ENCODE measurements around the gene COL15A1.

COL15A1 gene

GRCh38 chr9:99050292-99050911 is 106.7 kb downstream of the COL15A1 start:
- Histone ChIP-seq H3K9me3 (ENCODE audit: control insufficient read depth, insufficient read depth, low read length) (no peaks in the 10 kb centered on the region), H3K4me3 (ENCODE audit: low read depth, low read length) (no peak overlapping the region), H3K27ac (ENCODE audit: low read depth, low read length) (no peak overlapping the region), H3K9ac (ENCODE audit: low read depth, low read length) (no peak overlapping the region), H3K27me3 (ENCODE audit: control insufficient read depth, insufficient read depth, low read length) (no peaks in the 10 kb centered on the region), H3K4me1 (ENCODE audit: control insufficient read depth, insufficient read depth, low read length) (no peaks in the 10 kb centered on the region; the same call in 1 of the 2 replicates), H3K36me3 (ENCODE audit: control insufficient read depth, insufficient read depth, low read length) (no peaks in the 10 kb centered on the region)

- Histone ChIP-seq H3K9ac (ENCODE audit: low read depth, low read length) (no peak overlapping the region), H3K27ac (ENCODE audit: low read depth, low read length) (no peak overlapping the region), H3K4me1 (ENCODE audit: control insufficient read depth, insufficient read depth, low read length) (no peaks in the 10 kb centered on the region; the same call in 1 of the 2 replicates), H3K4me3 (ENCODE audit: low read depth, low read length) (no peak overlapping the region), H3K36me3 (ENCODE audit: control insufficient read depth, insufficient read depth, low read length) (no peaks in the 10 kb centered on the region), H3K27me3 (ENCODE audit: control insufficient read depth, insufficient read depth, low read length) (no peaks in the 10 kb centered on the region), H3K9me3 (ENCODE audit: control insufficient read depth, insufficient read depth, low read length) (no peaks in the 10 kb centered on the region)
Measured at GRCh38 chr9:99050924-99051323, 107.2 kb downstream of the COL15A1 start.

GRCh38 chr9:99051406-99051805 is 107.7 kb downstream of the COL15A1 start:
- no peak overlapping the region for H3K9ac ChIP-seq (ENCODE audit: low read depth, low read length)
- no peak overlapping the region for H3K27ac ChIP-seq (ENCODE audit: low read depth, low read length)
- H3K4me3 ChIP-seq (ENCODE audit: low read depth, low read length), result no peak overlapping the region
- no peaks in the 10 kb centered on the region for H3K27me3 ChIP-seq (ENCODE audit: control insufficient read depth, insufficient read depth, low read length)
- no peaks in the 10 kb centered on the region for H3K36me3 ChIP-seq (ENCODE audit: control insufficient read depth, insufficient read depth, low read length)
- no peaks in the 10 kb centered on the region for H3K9me3 ChIP-seq (ENCODE audit: control insufficient read depth, insufficient read depth, low read length)
- no peaks in the 10 kb centered on the region; the same call in 1 of the 2 replicates for H3K4me1 ChIP-seq (ENCODE audit: control insufficient read depth, insufficient read depth, low read length)

GRCh38 chr9:99051851-99052250 is 108.1 kb downstream of the COL15A1 start:
- H3K4me1 ChIP-seq (ENCODE audit: control insufficient read depth, insufficient read depth, low read length), result no peaks in the 10 kb centered on the region; the same call in 1 of the 2 replicates

GRCh38 chr9:99052815-99053715 is 109.4 kb downstream of the COL15A1 start:
- Histone ChIP-seq H3K27me3 (ENCODE audit: control insufficient read depth, insufficient read depth, low read length) (no peaks in the 10 kb centered on the region), H3K4me3 (ENCODE audit: low read depth, low read length) (no peak overlapping the region), H3K36me3 (ENCODE audit: control insufficient read depth, insufficient read depth, low read length) (no peaks in the 10 kb centered on the region), H3K9me3 (ENCODE audit: control insufficient read depth, insufficient read depth, low read length) (no peaks in the 10 kb centered on the region), H3K4me1 (ENCODE audit: control insufficient read depth, insufficient read depth, low read length) (no peaks in the 10 kb centered on the region; the same call in 1 of the 2 replicates), H3K27ac (ENCODE audit: low read depth, low read length) (no peak overlapping the region), H3K9ac (ENCODE audit: low read depth, low read length) (no peak overlapping the region)

More at GRCh38 chr9:99051851-99052250, 108.1 kb downstream of the COL15A1 start:
- Histone ChIP-seq H3K27me3 (ENCODE audit: control insufficient read depth, insufficient read depth, low read length) (no peaks in the 10 kb centered on the region), H3K4me3 (ENCODE audit: low read depth, low read length) (no peak overlapping the region), H3K9ac (ENCODE audit: low read depth, low read length) (no peak overlapping the region), H3K36me3 (ENCODE audit: control insufficient read depth, insufficient read depth, low read length) (no peaks in the 10 kb centered on the region), H3K27ac (ENCODE audit: low read depth, low read length) (no peak overlapping the region), H3K9me3 (ENCODE audit: control insufficient read depth, insufficient read depth, low read length) (no peaks in the 10 kb centered on the region)

GRCh38 chr9:99054581-99054980 is 110.9 kb downstream of the COL15A1 start:
- Histone ChIP-seq H3K9ac (ENCODE audit: low read depth, low read length) (no peak overlapping the region), H3K27ac (ENCODE audit: low read depth, low read length) (no peak overlapping the region), H3K4me1 (ENCODE audit: control insufficient read depth, insufficient read depth, low read length) (no peaks in the 10 kb centered on the region; the same call in 1 of the 2 replicates), H3K4me3 (ENCODE audit: low read depth, low read length) (no peak overlapping the region), H3K36me3 (ENCODE audit: control insufficient read depth, insufficient read depth, low read length) (no peaks in the 10 kb centered on the region), H3K27me3 (ENCODE audit: control insufficient read depth, insufficient read depth, low read length) (no peaks in the 10 kb centered on the region), H3K9me3 (ENCODE audit: control insufficient read depth, insufficient read depth, low read length) (no peaks in the 10 kb centered on the region)

- Histone ChIP-seq H3K9me3 (ENCODE audit: control insufficient read depth, insufficient read depth, low read length) (no peaks in the 10 kb centered on the region), H3K4me3 (ENCODE audit: low read depth, low read length) (no peak overlapping the region), H3K27ac (ENCODE audit: low read depth, low read length) (no peak overlapping the region), H3K27me3 (ENCODE audit: control insufficient read depth, insufficient read depth, low read length) (no peaks in the 10 kb centered on the region), H3K4me1 (ENCODE audit: control insufficient read depth, insufficient read depth, low read length) (no peaks in the 10 kb centered on the region), H3K36me3 (ENCODE audit: control insufficient read depth, insufficient read depth, low read length) (no peaks in the 10 kb centered on the region), H3K9ac (ENCODE audit: low read depth, low read length) (no peak overlapping the region)
Measured at GRCh38 chr9:99055384-99055783, 111.7 kb downstream of the COL15A1 start.

- H3K9me3 ChIP-seq (ENCODE audit: control insufficient read depth, insufficient read depth, low read length), result no peaks in the 10 kb centered on the region
- H3K36me3 ChIP-seq (ENCODE audit: control insufficient read depth, insufficient read depth, low read length), result no peaks in the 10 kb centered on the region
- H3K4me3 ChIP-seq (ENCODE audit: low read depth, low read length), result no peak overlapping the region
- H3K4me1 ChIP-seq (ENCODE audit: control insufficient read depth, insufficient read depth, low read length), result no peaks in the 10 kb centered on the region
- H3K27ac ChIP-seq (ENCODE audit: low read depth, low read length), result no peak overlapping the region
- H3K9ac ChIP-seq (ENCODE audit: low read depth, low read length), result no peak overlapping the region
- no peaks in the 10 kb centered on the region for H3K27me3 ChIP-seq (ENCODE audit: control insufficient read depth, insufficient read depth, low read length)
Measured at GRCh38 chr9:99056186-99056585, 112.5 kb downstream of the COL15A1 start.

- no peaks in the 10 kb centered on the region for H3K4me1 ChIP-seq (ENCODE audit: control insufficient read depth, insufficient read depth, low read length)
- no peaks in the 10 kb centered on the region for H3K36me3 ChIP-seq (ENCODE audit: control insufficient read depth, insufficient read depth, low read length)
- no peak overlapping the region for H3K27ac ChIP-seq (ENCODE audit: low read depth, low read length)
- H3K27me3 ChIP-seq (ENCODE audit: control insufficient read depth, insufficient read depth, low read length), result no peaks in the 10 kb centered on the region
- no peak overlapping the region for H3K9ac ChIP-seq (ENCODE audit: low read depth, low read length)
- no peak overlapping the region for H3K4me3 ChIP-seq (ENCODE audit: low read depth, low read length)
- H3K9me3 ChIP-seq (ENCODE audit: control insufficient read depth, insufficient read depth, low read length), result no peaks in the 10 kb centered on the region
Measured at GRCh38 chr9:99056886-99057664, 113.4 kb downstream of the COL15A1 start.

- no peak overlapping the region for H3K4me3 ChIP-seq (ENCODE audit: low read depth, low read length)
- no peaks in the 10 kb centered on the region for H3K4me1 ChIP-seq (ENCODE audit: control insufficient read depth, insufficient read depth, low read length)
- H3K9ac ChIP-seq (ENCODE audit: low read depth, low read length), result no peak overlapping the region
- H3K36me3 ChIP-seq (ENCODE audit: control insufficient read depth, insufficient read depth, low read length), result no peaks in the 10 kb centered on the region
- H3K9me3 ChIP-seq (ENCODE audit: control insufficient read depth, insufficient read depth, low read length), result no peaks in the 10 kb centered on the region
- no peaks in the 10 kb centered on the region for H3K27me3 ChIP-seq (ENCODE audit: control insufficient read depth, insufficient read depth, low read length)
- no peak overlapping the region for H3K27ac ChIP-seq (ENCODE audit: low read depth, low read length)
Measured at GRCh38 chr9:99057665-99058625, 114.2 kb downstream of the COL15A1 start.

All from HUES48 (cell line).